Transverse colon (tissue), 4 donors: ENCODE results near the gene MAJIN.

Experiments
- CTCF ChIP-seq, 5 experiments: fragments of 200-600 bp in 3 of 5; fragments of 450-650 bp in 2 of 5; sonication (generic) in 3 of 5; IDR thresholded peaks; 1 replicate in 2 of 5; 2 replicates in 3 of 5; pipeline ENCODE4 v1.5.1; 2016 to 2017; ENCODE audit warnings: antibody characterized with exemption in 5 of 5, inconsistent platforms in 3 of 5, mild to moderate bottlenecking in 2 of 5, moderate library complexity in 1 of 5
- EP300 ChIP-seq: sonication (generic); formaldehyde crosslinking; IDR thresholded peaks from one replicate; pipeline ENCODE4 v1.6.1; 2017; ENCODE audit warnings: antibody characterized with exemption, low read depth
- POLR2A ChIP-seq: fragments of 450-650 bp; IDR thresholded peaks from one replicate; pipeline ENCODE4 v1.6.1; 2016; ENCODE audit warnings: antibody characterized with exemption, mild to moderate bottlenecking, moderate library complexity
- POLR2AphosphoS5 ChIP-seq, 3 donors: sonication (generic); formaldehyde crosslinking; IDR thresholded peaks; one replicate each; pipeline ENCODE4 v1.6.1; 2016; ENCODE audit warnings: antibody characterized with exemption in 3 of 3

GRCh38 chr11:64970731-64971151, 1.2 kb downstream of the MAJIN start:
- TF ChIP-seq CTCF (IDR thresholded peaks at IDR 0.05), result no peak
- no peak for TF ChIP-seq POLR2A
- TF ChIP-seq EP300, result no peak
- peak in 2 of 3 donors; percentile 17 to 58 for TF ChIP-seq POLR2AphosphoS5 (IDR thresholded peaks at IDR 0.05)
